Frontal cortex (tissue), 4 donors: ENCODE data around the gene STH. TPM values are rescaled to one million over a fixed set of nuclear protein-coding genes. Genes with fewer than 3 reads are reported as not detected.

ENCODE experiments used
- DNase-seq, 2 donors: peaks; one replicate each; pipeline ENCODE4 v3.0.0; 2012; ENCODE audit warnings: low spot score in 2 of 2
- FAIRE-seq: peaks from 2 replicates; lab custom pipeline; 2012; peaks lifted over from hg19 to GRCh38; lab: Jason Lieb, UNC
- total RNA-seq: library from RNA; depleted of rRNA; stranded (reverse); fragments of >200 nt; gene quantifications from one replicate; pipeline ENCODE4 v1.2.3, GENCODE V29; 2014
- donor health status: control.
- donor health status: control.
- donor health status: control.

Gene STH
- total RNA-seq, 1 donor from 2014 or later, result 2.0 TPM

- no peak for FAIRE-seq
- DNase-seq, result no peak
Observed at GRCh38 chr17:45982791-45983613, 16.0 kb upstream of the STH start.

GRCh38 chr17:45983614-45984310 is 15.3 kb upstream of the STH start:
- no peak for FAIRE-seq
- DNase-seq, result no peak

- no peak for FAIRE-seq
- DNase-seq, result no peak
Observed at GRCh38 chr17:45984368-45984767, 14.7 kb upstream of the STH start.

- DNase-seq (no peak), FAIRE-seq (no peak)
Observed at GRCh38 chr17:45985447-45985846, 13.6 kb upstream of the STH start.

DNA sequence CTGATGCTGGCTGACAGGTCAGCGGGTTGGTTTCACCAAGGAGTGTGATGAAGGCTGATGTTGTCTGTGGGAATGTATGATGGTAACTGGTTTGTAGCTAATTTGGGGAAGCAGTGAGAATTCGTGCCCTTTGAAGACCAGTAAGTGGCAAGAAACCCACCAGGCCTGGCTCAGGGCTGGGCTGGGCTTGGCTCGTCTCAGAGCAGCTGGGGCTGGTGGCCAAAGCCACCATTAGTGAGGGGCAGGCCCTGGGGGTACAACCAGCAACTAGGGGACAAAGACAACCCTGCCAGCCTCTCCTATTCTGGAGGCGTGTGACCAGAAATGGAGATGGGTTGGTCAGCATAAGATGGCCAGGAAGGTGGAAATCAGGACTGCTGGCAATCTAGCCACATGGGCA is 13.0 kb upstream of the STH start:
- DNase-seq, result no peak
- no peak for FAIRE-seq

GRCh38 chr17:45987706-45988105 is 11.3 kb upstream of the STH start:
- no peak for DNase-seq
- no peak for FAIRE-seq

DNA sequence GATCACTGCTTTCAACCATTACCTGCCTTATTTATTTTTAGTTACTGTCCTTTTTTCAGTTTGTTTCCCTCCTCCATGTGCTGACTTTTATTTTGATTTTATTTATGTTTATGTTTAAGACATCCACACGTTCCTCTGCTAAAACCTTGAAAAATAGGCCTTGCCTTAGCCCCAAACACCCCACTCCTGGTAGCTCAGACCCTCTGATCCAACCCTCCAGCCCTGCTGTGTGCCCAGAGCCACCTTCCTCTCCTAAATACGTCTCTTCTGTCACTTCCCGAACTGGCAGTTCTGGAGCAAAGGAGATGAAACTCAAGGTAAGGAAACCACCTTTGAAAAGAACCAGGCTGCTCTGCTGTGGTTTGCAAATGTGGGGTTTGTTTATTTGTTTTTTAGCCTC is 9.3 kb upstream of the STH start:
- DNase-seq, result no peak
- FAIRE-seq, result no peak

- FAIRE-seq (no peak), DNase-seq (no peak)
Observed at GRCh38 chr17:45990886-45991285, 8.2 kb upstream of the STH start.

GRCh38 chr17:45991341-45991740 is 7.7 kb upstream of the STH start:
- FAIRE-seq (no peak), DNase-seq (no peak)

GRCh38 chr17:45992175-45992574 is 6.9 kb upstream of the STH start:
- DNase-seq, result no peak
- FAIRE-seq, result no peak

GRCh38 chr17:45992904-45993303 is 6.1 kb upstream of the STH start:
- no peak for DNase-seq

GRCh38 chr17:45993962-45994627 is 5.0 kb upstream of the STH start:
- no peak for DNase-seq
- FAIRE-seq, result no peak

More at GRCh38 chr17:45992904-45993303, 6.1 kb upstream of the STH start:
- no peak for FAIRE-seq

DNA sequence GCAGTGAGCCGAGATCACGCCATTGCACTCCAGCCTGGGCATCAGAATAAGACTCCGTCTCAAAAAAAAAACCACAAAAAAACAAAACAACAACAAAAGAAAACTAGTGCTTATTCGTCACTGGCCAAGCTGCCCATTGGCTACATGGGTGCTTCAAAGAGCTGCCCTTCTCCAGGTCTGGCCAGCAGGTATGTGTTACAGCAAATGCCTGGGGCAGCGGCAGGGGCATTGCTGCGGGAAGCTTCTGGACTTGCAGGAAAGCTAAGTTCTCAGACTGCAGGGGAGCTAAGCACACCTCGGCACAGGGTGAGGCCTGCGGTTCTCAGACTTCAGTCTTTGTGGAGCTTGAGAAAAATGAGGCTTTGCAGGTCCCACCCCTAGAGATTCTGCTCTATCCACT is 4.1 kb upstream of the STH start:
- FAIRE-seq (no peak), DNase-seq (no peak)

- no peak for DNase-seq
- no peak for FAIRE-seq
Observed at GRCh38 chr17:45995627-45996270, 3.3 kb upstream of the STH start.

- FAIRE-seq (no peak), DNase-seq (no peak)
Observed at GRCh38 chr17:45996282-45996937, 2.6 kb upstream of the STH start.

DNA sequence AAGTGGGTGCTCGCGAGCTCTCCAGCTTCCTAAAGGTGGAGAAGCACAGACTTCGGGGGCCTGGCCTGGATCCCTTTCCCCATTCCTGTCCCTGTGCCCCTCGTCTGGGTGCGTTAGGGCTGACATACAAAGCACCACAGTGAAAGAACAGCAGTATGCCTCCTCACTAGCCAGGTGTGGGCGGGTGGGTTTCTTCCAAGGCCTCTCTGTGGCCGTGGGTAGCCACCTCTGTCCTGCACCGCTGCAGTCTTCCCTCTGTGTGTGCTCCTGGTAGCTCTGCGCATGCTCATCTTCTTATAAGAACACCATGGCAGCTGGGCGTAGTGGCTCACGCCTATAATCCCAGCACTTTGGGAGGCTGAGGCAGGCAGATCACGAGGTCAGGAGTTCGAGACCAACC is 1.9 kb upstream of the STH start:
- no peak for FAIRE-seq

GRCh38 chr17:45997624-45998023 is 1.4 kb upstream of the STH start:
- no peak for DNase-seq
- no peak for FAIRE-seq

More for the DNA sequence above, 1.9 kb upstream of the STH start:
- DNase-seq, result no peak

- DNase-seq, result no peak
- no peak for FAIRE-seq
Observed at GRCh38 chr17:45999900-46000290, 845 bp downstream of the STH start.

GRCh38 chr17:46000292-46000691 is 1.2 kb downstream of the STH start:
- FAIRE-seq, result no peak
- DNase-seq, result no peak

GRCh38 chr17:46000757-46001156 is 1.7 kb downstream of the STH start:
- no peak for FAIRE-seq
- DNase-seq, result no peak
